Lung (tissue), 12 donors: ENCODE results near the gene AKR7A3. TPM values are rescaled to one million over a fixed set of nuclear protein-coding genes. Genes with fewer than 3 reads are reported as not detected.

Experiments
- ATAC-seq: fragments of 200-7000 bp; cut with Tn5 transposase; one replicate; pipeline ENCODE4 v1.9.1; 2020; ENCODE audit warnings: moderate number of reproducible peaks; ENCODE audit not compliant: insufficient read depth, low FRiP score
- DNase-seq, 3 donors: peaks; one replicate each; pipeline ENCODE4 v3.0.0-alpha.2; 2013 to 2017
- H3K27ac ChIP-seq, 2 donors: one replicate each; pipeline ENCODE4 v1.5.1; 2013; ENCODE audit warnings: mild to moderate bottlenecking in 2 of 2, moderate library complexity in 2 of 2, control low read depth in 1 of 2, inconsistent platforms in 1 of 2, low read depth in 1 of 2, low read length in 1 of 2
- H3K27me3 ChIP-seq, 3 donors: one replicate each; pipeline ENCODE4 v1.5.1; 2013; ENCODE audit warnings: low read length in 2 of 3; ENCODE audit not compliant: control insufficient read depth in 3 of 3, insufficient read depth in 3 of 3
- H3K36me3 ChIP-seq, 4 donors: one replicate each; pipeline ENCODE4 v1.5.1; 2013; ENCODE audit warnings: low read length in 4 of 4, mild to moderate bottlenecking in 1 of 4, moderate library complexity in 1 of 4; ENCODE audit not compliant: control insufficient read depth in 4 of 4, insufficient read depth in 4 of 4
- H3K4me1 ChIP-seq, 5 donors: one replicate each; pipeline ENCODE4 v1.5.1; 2013; ENCODE audit warnings: low read length in 5 of 5, mild to moderate bottlenecking in 2 of 5, moderate library complexity in 1 of 5; ENCODE audit not compliant: control insufficient read depth in 5 of 5, insufficient read depth in 5 of 5
- H3K4me3 ChIP-seq: one replicate; pipeline ENCODE4 v1.5.1; 2013; ENCODE audit warnings: mild to moderate bottlenecking, control low read depth, moderate library complexity
- H3K9ac ChIP-seq, 2 donors: one replicate each; pipeline ENCODE4 v1.5.1; 2013; ENCODE audit warnings: low read length in 2 of 2, control low read depth in 1 of 2; ENCODE audit not compliant: insufficient read depth in 1 of 2
- H3K9me3 ChIP-seq, 4 donors: one replicate each; pipeline ENCODE4 v1.5.1; 2013; ENCODE audit warnings: low read length in 3 of 4, mild to moderate bottlenecking in 1 of 4, moderate library complexity in 1 of 4; ENCODE audit not compliant: control insufficient read depth in 4 of 4, insufficient read depth in 3 of 4
- CTCF ChIP-seq: IDR thresholded peaks from 2 replicates; pipeline ENCODE4 v1.5.1; 2012; ENCODE audit warnings: mild to moderate bottlenecking; ENCODE audit errors: control extremely low read depth, extremely low read depth
- WGBS, 2 donors: extraction: QIAGEN DNeasy Blood & Tissue Kit; methylation state at CpG; one replicate each; pipeline ENCODE4 v1.1.7; 2013; 5-methylcytosine and 5-hydroxymethylcytosine counted together
- polyA plus RNA-seq, 2 donors: library from polyadenylated mRNA; stranded (reverse); fragments of 200-250 nt; gene quantifications; one replicate each; pipeline ENCODE4 v1.2.1, GENCODE V29; 2013
- total RNA-seq, 2 donors: library from RNA; depleted of rRNA in 1 of 2; stranded (reverse); fragments of >200 nt in 1 of 2; gene quantifications; one replicate each; pipeline ENCODE4 v1.2.1, GENCODE V29; 2014 to 2021
- donor health status: control.
- donor health status: control.
- donor health status: Bipolar disorder and iron deficiency.
- donor health status: healthy.
- donor health status: DM: yes; HTN: yes; CAD: no.

The AKR7A3 gene
- total and polyA plus RNA-seq, 4 donors = 0.23 to 1.3 (median 0.82) TPM

DNA sequence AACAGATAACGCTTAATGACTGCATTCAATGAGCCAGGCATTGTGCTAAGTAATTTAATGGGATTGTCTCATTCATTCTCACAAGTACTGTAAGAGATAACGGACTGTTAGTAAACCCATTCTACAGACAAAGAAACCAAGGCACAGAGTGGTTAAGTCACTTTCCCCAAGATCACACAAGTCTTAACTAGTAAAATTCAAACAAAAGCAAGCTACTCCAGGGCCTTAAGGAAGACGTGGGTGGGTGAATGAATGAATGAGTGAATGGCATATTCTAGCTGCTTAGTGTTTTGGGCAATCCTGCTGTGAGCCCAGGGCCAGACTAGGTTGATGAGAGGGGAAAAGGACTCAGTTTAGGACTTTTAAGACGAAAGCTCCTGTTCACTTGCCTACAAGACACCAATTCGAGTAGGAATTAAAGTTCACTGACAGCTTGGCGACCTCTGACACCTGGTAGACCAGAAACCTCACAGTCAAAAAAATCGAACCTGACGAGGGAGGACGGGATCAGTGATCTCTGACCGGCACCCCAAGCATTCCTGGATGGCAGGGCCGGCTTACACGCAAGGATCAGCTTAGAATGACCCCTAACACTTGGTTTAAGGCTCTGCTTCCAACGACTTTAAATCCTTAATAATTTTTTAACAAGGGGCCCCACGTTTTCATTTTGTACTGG is 37.8 kb downstream of the AKR7A3 start:
- Histone ChIP-seq H3K27me3 (no peaks in the 10 kb centered on the region), H3K4me1 (peaks cover 0 to 25% (median 10%) of the 10 kb centered on the region in 5 donors), H3K27ac (peak overlapping the region; percentile 92 to 96), H3K36me3 (peaks cover 0 to 7% (median 2%) of the 10 kb centered on the region in 4 donors), H3K9ac (peak overlapping the region; percentile 78 to 91), H3K4me3 (peak overlapping the region; percentile 93), H3K9me3 (no peaks in the 10 kb centered on the region)
- DNase-seq = no peak
- ATAC-seq = no peak
- 11 to 13% methylated on average over 14 of the region's 14 CpGs for WGBS, 2 donors
- no peak for TF ChIP-seq CTCF

GRCh38 chr1:19240673-19241538 is 47.7 kb downstream of the AKR7A3 start:
- peak; percentile 91 for TF ChIP-seq CTCF
- Histone ChIP-seq H3K27ac (no peak overlapping the region), H3K9ac (peak overlapping the region in 1 of 2 donors; percentile 8), H3K36me3 (peaks cover 35 to 61% (median 47%) of the 10 kb centered on the region in 4 donors), H3K27me3 (no peaks in the 10 kb centered on the region), H3K9me3 (no peaks in the 10 kb centered on the region), H3K4me1 (no peaks in the 10 kb centered on the region), H3K4me3 (no peak overlapping the region)
- ATAC-seq (peak; percentile 92), DNase-seq (peak; percentile 62 to 69 (median 62))
- 52 to 65% methylated on average over 7 of the region's 7 CpGs for WGBS, 2 donors

DNA sequence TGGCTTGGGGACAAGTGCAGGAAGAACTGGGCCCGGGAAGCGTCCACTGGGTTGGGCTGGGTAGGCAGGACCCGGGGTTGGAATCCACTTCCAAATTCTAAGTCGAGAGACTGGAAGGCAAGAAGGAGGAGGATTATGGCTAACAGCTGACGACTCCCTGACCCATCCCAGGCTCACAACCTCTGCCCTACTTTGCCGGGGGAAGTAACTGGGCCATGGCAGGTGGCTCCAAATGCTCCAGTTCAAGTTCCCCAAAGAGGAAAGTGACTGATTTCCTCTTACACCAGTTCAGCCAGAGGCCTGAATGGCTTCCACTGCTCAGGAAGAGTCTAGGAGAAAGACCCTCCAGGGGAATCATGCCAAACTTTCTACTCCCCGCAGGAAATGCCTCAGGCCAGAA is 48.7 kb downstream of the AKR7A3 start:
- no peaks in the 10 kb centered on the region for H3K9me3 ChIP-seq
- ATAC-seq = no peak
- H3K27ac ChIP-seq = no peak overlapping the region
- no peak for DNase-seq
- no peak for TF ChIP-seq CTCF
- peaks cover 38 to 61% (median 50%) of the 10 kb centered on the region in 4 donors for H3K36me3 ChIP-seq
- no peaks in the 10 kb centered on the region for H3K27me3 ChIP-seq
- no peak overlapping the region for H3K4me3 ChIP-seq
- WGBS, 2 donors = 88 to 90% methylated on average over 7 of the region's 7 CpGs
- H3K9ac ChIP-seq = no peak overlapping the region
- no peaks in the 10 kb centered on the region for H3K4me1 ChIP-seq
